ENCODE data around the gene ARHGEF12.

ARHGEF12 gene

DNA sequence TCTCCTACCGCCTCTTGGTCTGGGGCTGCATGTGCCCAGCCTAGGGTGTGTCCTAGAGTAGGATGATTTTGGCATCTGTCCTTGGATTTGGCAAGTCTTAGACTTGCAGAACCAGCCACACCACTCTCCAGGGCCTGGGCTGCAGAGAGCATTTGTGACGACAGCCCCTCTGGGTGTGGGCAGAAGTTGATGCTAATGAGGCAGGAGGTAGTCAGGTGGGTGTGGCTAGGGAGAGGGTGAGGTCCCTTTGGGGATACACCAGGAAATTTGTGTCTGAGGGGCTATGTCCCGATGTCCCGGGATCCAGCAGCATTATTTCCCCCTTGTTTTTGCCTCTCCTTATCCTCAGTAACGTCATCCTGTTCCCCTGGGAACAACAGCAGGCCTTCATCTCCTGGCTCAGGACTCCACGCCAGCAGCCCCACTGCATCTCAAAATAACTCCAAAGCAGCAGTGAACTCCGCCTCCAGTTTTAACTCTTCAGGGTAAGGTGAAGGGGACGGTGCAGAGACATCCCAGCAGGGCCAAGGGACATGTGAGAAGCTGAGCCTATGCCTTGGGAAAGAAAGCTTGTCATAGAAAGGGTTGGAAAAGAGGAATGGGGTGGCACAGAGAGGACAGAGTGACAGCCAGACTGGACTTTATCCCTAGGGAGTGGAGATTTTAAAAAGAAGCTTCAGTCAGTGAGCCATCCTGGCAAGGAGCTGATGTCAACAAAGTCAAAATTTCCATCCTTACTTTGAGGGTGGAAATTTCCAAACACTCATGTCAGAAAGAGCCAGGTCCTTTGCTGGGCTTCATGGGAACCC is 19.1 kb upstream of the ARHGEF12 start:
- DNase-seq (ENCODE audit: low read depth in 2 of 2) = no peak

DNA sequence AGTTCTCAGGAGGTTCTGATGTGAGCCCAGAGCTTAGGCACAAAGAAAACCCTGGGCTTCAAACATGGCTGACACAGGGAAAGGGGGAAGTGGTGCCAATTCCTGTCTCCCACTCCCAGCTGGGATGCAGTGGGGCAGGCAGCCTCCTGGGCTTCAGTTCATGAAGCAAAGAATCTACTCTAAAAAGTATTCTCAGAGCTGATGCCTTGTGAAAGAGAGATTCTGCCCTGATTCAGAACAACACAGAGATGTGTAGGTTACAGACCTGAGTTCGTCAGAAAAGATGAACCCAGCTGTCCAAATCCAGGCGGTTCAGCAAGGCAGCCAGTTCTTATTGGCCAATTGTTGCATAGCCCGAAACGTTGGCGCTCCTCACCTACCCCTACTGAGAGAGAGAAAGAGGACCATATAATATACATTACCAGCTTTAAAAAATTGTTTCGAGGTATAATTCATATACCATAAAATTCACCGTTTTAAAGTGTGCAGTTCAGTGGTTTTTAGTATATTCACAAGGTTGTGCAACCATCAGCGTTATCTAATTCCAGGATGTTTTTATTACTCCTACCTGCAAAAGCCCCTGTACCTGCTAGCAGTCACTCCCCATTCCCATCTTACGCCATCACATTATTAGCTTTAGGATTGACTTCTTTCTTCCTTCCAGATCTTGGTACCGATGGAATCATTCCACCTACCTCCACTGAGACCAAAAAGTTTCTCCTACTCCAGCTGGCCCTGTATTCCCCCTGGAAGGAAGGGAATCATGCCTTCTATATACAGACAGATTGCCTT is 18.3 kb upstream of the ARHGEF12 start:
- no peak for DNase-seq (ENCODE audit: low read depth in 2 of 2)

GRCh38 chr11:120318906-120319305 is 17.3 kb upstream of the ARHGEF12 start:
- DNase-seq (ENCODE audit: low read depth in 2 of 2) = no peak

- peak in 1 of 2 donors; percentile 13 for DNase-seq (ENCODE audit: low read depth in 2 of 2)
These were observed 11.0 kb upstream of the ARHGEF12 start, which contains the start of gene TLCD5 for GRCh38 chr11:120324932-120325810. TLCD5 (plus strand) TSS chr11:120325299; CDS start chr11:120327442, 2,143 bp downstream.

DNA sequence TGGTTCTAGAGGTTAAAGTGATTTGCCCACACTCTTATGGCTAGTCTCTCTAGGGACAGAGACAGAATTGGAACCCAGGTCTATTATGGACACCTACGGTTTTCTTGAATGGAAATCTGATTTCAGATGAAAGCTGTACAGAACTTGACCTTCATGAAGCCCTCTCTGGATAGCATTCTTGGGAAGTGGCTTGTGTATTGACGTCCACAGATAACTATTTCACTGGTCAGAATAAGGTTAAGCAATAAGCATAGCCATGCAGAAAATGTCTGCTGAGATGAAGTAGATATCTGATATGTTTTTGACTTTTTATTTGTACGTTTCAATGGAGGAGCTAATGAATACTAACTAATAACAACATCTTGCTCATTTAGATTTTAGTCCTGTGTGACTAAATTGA is 10.0 kb upstream of the ARHGEF12 start:
- no peak for DNase-seq (ENCODE audit: low read depth in 2 of 2)

DNA sequence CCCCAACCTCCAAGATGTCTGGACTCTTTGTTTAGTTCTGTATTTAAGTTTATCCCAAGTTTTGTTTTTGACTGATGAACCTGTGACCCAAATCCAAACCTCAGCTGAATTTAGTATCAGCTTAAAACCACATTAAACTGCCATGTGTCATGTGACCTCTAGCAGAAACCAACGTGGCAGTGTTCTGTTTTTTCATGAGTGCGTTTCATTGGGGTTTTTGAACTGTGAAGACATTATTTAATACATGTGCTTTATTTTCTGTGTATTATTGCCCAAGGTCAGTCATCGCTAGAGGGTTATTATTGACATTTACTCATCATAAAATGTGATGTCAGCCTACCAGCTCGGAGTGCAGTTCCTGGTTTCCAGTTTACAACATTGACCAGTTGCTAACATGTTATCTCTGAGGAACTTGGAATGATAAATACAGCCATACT is 9.3 kb upstream of the ARHGEF12 start:
- no peak for DNase-seq (ENCODE audit: low read depth in 2 of 2)

DNA sequence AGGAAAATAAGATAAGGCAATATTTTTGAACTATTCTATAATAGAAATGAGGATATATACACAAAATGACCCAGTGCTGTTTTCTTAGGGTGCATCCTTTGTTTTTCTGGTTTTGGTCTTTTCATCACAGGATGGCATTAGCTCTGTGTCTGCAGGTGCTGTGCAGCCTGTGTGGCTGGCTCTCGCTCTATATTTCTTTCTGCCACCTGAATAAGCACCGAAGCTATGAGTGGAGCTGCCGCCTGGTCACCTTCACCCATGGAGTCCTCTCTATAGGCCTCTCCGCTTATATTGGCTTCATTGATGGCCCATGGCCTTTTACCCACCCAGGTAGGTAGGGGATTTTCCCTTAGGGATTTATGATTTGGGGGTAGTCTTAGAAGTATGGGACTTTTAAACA is 8.9 kb upstream of the ARHGEF12 start:
- no peak for DNase-seq (ENCODE audit: low read depth in 2 of 2)

DNA sequence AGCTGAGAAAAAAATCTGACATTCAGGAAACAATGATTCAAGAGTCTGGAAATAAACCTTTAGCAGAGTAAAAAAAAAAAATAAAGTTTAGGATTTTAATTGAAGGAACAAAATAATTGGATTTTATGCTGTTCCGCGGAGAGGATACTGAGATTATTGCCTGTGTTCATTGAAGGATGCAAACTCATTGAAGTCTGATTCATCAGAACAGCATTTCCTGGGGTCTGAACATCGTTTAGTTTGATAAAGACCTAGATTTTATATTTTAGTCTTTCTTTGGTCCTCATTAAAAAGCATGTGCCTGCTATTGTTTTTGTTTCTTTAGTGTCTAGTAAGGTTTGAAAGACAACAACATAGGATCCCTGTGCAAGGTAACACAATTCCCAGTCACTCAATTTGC is 6.7 kb upstream of the ARHGEF12 start:
- no peak for DNase-seq (ENCODE audit: low read depth in 2 of 2)

- no peak for DNase-seq (ENCODE audit: low read depth in 2 of 2)
These were observed 6.2 kb upstream of the ARHGEF12 start for GRCh38 chr11:120330045-120330444.

GRCh38 chr11:120331301-120331996 is 4.8 kb upstream of the ARHGEF12 start:
- DNase-seq (ENCODE audit: low read depth in 2 of 2) = no peak

GRCh38 chr11:120332822-120333716 is 3.1 kb upstream of the ARHGEF12 start:
- DNase-seq (ENCODE audit: low read depth in 2 of 2) = no peak

DNA sequence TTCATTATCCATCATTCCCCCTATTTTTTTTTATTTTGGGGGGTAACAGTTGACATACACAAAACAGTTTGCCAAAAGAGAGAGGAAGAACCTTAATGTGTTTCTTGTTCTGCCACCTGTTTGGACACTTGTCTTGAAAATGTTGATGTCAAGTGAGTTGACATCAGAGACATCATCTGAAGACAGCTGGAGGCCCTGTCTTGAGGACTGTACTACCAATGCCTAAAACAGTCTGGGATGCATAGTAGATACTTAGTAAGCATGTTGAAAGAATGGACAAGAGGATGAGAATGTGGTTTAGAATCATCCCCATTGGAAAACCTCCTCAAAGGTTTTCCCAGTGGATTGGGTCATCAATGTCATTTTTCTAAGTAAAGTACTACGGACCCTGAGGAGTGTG is 2.4 kb upstream of the ARHGEF12 start:
- DNase-seq (ENCODE audit: low read depth in 2 of 2) = no peak

DNA sequence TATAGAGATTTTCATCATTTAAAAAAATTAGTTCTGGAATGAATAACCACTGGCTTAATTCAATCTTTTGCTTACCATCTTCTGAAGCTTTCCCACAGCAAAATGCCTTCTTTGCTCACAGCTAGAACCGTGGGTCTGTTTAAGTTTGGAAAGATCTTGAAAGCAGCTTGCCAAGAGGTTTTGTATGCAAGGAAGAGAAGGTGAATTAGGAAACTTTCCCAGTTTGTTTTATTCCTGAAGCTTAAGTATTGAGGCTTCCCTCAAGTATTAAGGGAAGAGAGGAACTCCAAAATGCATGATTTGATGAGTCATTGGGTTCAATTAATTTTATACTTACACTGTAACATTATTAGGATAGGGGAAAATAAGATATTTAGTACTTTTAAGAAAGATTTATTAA is 1.9 kb upstream of the ARHGEF12 start:
- no peak for DNase-seq (ENCODE audit: low read depth in 2 of 2)

DNA sequence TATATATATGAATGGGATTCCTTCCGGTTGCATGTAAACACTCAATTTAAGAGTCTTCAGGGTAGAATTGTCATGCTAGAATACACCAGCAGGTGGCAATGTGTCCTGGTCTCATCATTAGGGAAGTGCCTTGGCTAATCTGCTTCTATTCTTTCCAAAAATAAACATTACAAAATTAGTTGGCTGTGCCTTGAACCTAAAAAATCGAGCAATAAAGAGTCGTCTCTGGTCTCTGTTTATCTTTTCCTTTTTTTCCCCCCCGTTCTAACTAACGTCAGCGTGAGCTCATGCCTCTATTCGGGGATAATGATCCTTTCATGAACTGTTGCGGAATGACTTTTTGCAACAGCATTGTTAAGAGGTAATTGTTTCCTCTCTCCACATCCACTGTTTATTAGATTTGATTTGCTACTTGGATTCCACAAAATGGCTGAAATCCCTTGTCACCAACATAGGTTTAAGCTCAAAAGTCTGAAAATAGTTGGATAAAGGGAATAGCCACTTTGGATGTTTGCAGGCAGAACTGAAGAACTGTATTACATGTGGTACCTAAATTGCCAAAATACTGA is 1.2 kb upstream of the ARHGEF12 start:
- DNase-seq (ENCODE audit: low read depth in 2 of 2) = peak; percentile 19 to 38

GRCh38 chr11:120335556-120335907 is 681 bp upstream of the ARHGEF12 start:
- no peak for DNase-seq (ENCODE audit: low read depth in 2 of 2)

DNA sequence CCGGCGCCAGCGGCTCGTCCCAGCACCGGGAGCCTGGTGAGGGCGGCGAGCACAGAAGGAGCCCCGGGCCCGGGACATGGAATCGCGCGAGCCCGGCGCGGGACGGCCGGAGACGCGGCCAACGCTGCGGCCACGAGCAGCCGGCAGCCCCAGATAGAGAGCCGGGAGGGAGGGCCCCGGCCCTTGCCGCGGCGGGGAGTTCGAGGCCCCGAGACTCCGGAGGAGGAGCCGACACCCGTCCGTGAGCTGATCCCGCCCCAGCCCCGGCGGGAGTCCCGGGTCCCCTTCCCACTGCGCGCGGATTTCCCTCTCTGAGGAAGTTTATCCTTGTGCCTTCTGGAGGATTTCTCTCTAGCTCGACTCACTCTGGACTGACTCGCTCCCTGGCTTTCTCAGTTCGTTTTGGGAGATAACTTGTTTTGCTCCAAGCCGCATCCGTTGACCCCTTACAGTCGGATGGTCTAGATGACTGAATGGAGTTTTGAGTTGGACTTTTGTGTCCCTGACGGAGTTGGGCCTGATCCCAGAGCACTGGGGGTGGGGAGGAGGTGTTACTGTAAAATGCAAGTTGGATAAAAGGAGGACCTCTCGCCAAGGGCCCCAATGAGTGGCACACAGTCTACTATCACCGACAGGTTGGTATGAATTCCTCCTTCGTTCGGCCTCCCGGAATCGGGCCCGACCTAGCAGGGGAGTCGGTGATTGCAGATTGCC is 585 bp downstream of the ARHGEF12 start:
- DNase-seq (ENCODE audit: low read depth in 2 of 2) = peak in 1 of 2 donors; percentile 25

DNA sequence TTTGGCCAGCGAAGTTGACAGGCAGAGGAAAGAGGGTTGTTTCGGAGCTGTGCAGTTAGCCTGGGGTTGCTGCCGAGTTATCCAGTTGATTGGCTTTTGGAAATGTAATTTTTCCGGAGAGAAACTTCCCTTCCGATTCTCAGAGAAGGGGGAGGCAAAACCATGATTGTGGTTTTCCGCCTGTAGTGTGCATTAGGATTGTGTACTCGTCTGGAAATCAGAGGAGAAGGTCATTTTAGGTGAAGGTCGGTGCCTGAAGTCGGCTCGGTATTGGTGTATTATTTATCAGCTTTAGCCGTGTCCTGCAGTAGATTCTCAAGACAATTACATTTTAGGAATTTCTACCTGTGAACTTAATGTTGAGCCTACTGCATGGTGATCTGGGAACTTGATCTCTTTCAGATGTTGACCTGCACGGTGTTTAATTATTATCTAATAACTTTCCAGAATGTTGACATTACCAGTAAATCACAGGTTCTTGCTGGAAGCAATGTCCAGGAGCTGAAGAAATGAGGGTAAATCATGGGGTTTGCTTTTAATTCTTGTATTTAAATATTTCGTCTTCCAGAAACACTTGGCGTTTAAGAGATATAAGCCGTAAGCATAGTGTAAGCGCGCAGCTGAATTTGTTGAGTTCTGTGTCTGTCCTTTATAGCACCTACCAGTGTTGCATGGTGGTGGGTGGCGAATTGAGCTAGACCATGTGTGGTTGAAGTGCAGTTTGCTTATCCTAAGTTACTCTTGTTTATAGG is 1.3 kb downstream of the ARHGEF12 start:
- DNase-seq (ENCODE audit: low read depth in 2 of 2) = no peak

DNA sequence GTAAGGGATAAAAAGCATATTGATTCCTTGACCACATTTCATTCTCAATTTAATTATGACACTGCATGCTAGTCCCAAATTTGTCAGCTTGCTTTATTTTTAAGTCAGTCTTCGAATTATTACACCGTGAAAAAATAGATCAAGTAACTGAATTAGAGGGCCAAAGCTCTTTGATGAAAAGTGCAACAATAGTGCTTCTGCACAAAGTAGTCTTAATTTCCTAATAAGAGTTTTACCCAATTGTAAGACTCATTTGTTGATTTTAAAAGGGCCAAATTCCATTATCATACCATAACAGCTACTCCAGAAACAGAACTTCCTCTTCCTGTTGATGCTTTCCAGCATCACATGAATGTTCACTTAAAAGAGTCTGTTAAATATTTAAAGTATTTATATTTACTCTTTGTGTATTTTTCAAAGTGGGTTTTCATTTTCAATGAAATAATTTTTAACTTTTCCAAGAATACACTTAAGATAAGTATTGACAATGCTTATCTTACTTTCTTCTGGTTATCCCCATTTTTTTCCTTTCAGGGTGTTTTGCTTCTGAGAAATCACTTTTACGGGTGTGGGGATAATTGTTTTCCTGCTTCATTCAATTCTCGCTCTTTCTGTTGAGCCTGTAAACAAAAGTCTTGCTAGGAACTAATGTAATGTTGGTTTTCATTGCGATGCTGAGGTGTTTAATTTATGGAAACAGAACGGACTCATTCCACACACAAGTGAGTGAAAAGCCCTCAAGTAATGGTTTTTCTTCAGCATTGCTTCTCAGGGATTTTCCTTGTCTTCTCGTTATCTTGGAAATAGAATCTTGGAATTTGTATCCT is 2.1 kb downstream of the ARHGEF12 start:
- no peak for DNase-seq (ENCODE audit: low read depth in 2 of 2)
